Fibroblast of gingiva (primary cell): ENCODE data around the gene CASTOR1.

Experiments used
- DNase-seq: peaks from one replicate; pipeline ENCODE4 v3.0.0-alpha.2; 2011; ENCODE audit warnings: low read depth

CASTOR1 gene

GRCh38 chr22:30318799-30319419 lies 29.6 kb upstream of the CASTOR1 start:
- DNase-seq: no peak

- no peak for DNase-seq
These were observed 28.5 kb upstream of the CASTOR1 start for GRCh38 chr22:30317778-30318177.

- peak; percentile 33 for DNase-seq
These were observed 26.8 kb upstream of the CASTOR1 start for GRCh38 chr22:30315962-30316576.

GRCh38 chr22:30314915-30315314 lies 25.6 kb upstream of the CASTOR1 start:
- no peak for DNase-seq

GRCh38 chr22:30313527-30314363 lies 24.4 kb upstream of the CASTOR1 start:
- DNase-seq: no peak

GRCh38 chr22:30312053-30312452 lies 22.7 kb upstream of the CASTOR1 start:
- DNase-seq: peak; percentile 83

- peak; percentile 90 for DNase-seq
These were observed 21.8 kb upstream of the CASTOR1 start for GRCh38 chr22:30310881-30311771.

GRCh38 chr22:30309951-30310741 lies 20.8 kb upstream of the CASTOR1 start:
- peak; percentile 96 for DNase-seq

- DNase-seq: peak; percentile 41
These were observed 19.4 kb upstream of the CASTOR1 start for GRCh38 chr22:30308518-30309230.

GRCh38 chr22:30308093-30308492 lies 18.8 kb upstream of the CASTOR1 start:
- DNase-seq: no peak

GRCh38 chr22:30307041-30307574 lies 17.8 kb upstream of the CASTOR1 start:
- DNase-seq: no peak

- DNase-seq: no peak
These were observed 17.3 kb upstream of the CASTOR1 start for GRCh38 chr22:30306627-30307011.

GRCh38 chr22:30305906-30306626 lies 16.8 kb upstream of the CASTOR1 start:
- no peak for DNase-seq

GRCh38 chr22:30305519-30305905 lies 16.2 kb upstream of the CASTOR1 start:
- DNase-seq: no peak

GRCh38 chr22:30304495-30305244 lies 15.4 kb upstream of the CASTOR1 start:
- peak; percentile 46 for DNase-seq

- no peak for DNase-seq
These were observed 13.5 kb upstream of the CASTOR1 start for GRCh38 chr22:30302810-30303138.

GRCh38 chr22:30301995-30302809 lies 12.9 kb upstream of the CASTOR1 start:
- DNase-seq: peak; percentile 52

GRCh38 chr22:30299322-30299721 lies 10.0 kb upstream of the CASTOR1 start:
- no peak for DNase-seq
